OCI-LY3 (cell line): Measurements from ENCODE around the gene SYTL5.

Source experiments
- CTCF ChIP-seq: fragments of 200-600, 300-600 bp; sonication (generic); IDR thresholded peaks from 2 replicates; pipeline ENCODE4 v1.5.1; 2014; ENCODE audit warnings: antibody characterized with exemption, low read length, low read depth
- EZH2phosphoT487 ChIP-seq: fragments of 200-600 bp; shearing (Covaris generic); IDR thresholded peaks from 2 replicates; pipeline ENCODE4 v1.6.1; 2018; ENCODE audit warnings: antibody characterized with exemption, mixed run types, low read depth

DNA sequence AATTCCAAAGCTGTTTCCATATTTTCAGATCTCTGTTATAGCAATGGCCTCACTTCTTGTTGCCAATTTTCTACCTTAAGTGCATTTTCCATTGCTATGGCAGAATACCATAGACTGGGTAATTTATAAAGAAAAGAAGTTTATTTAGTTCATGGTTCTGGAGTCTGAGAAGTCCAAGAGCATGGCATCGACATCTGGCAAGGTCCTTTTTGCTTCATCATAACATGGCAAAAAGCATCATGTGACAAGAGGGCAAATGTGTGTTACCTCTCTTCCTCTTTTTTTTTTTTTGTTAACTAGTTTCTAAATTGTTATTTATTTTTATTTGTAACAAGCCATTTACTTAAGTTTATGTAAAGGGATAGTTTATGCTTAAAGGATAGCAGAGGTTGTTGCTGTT lies 45.2 kb upstream of the SYTL5 start:
- TF ChIP-seq CTCF (no peak), EZH2phosphoT487 (no peak)
